ENCODE measurements around the gene NCOA3.

DNA sequence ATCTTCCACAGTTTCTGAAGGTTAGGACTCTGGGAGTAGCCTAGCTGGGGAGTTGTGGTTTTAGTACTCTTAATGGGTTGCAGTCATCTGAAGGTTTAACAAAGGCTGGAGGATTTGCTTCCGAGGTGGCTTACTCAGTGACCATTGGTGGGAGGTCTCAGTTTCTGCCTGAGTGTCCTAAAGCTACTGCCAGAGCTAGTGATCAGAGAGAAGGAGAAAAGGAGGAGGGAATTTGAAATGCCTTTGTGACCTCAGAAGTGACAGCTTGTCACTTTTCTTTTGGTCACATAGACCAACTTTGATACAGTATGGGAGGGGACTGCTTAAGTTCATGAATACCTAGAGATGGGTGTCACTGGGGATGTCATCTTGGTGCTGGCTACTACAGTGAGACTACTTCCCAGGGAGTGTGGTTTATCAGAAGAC is 41.3 kb downstream of the NCOA3 start:
- TF ChIP-seq, protein P1, sequence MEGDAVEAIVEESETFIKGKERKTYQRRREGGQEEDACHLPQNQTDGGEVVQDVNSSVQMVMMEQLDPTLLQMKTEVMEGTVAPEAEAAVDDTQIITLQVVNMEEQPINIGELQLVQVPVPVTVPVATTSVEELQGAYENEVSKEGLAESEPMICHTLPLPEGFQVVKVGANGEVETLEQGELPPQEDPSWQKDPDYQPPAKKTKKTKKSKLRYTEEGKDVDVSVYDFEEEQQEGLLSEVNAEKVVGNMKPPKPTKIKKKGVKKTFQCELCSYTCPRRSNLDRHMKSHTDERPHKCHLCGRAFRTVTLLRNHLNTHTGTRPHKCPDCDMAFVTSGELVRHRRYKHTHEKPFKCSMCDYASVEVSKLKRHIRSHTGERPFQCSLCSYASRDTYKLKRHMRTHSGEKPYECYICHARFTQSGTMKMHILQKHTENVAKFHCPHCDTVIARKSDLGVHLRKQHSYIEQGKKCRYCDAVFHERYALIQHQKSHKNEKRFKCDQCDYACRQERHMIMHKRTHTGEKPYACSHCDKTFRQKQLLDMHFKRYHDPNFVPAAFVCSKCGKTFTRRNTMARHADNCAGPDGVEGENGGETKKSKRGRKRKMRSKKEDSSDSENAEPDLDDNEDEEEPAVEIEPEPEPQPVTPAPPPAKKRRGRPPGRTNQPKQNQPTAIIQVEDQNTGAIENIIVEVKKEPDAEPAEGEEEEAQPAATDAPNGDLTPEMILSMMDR (conservative IDR thresholded peaks at IDR 0.05; ENCODE audit: low read length), result no peak
- no peak for TF ChIP-seq EZH2phosphoT487 (IDR thresholded peaks at IDR 0.05; ENCODE audit: borderline replicate concordance)
